SH-SY5Y (cell line): ENCODE data around the gene ARHGAP6.

ENCODE experiments used
- GATA2 ChIP-seq: IDR thresholded peaks from 2 replicates; pipeline ENCODE4 v1.6.1; 2011; ENCODE audit warnings: mild to moderate bottlenecking, low read depth, low read length
- GATA3 ChIP-seq: IDR thresholded peaks from 2 replicates; pipeline ENCODE4 v1.6.1; 2011; ENCODE audit warnings: low read depth, mild to moderate bottlenecking, low read length, moderate library complexity

- TF ChIP-seq GATA2, result no peak
- TF ChIP-seq GATA3, result no peak
These were observed 404.5 kb downstream of the ARHGAP6 start for GRCh38 chrX:11261260-11261659.
